K562 treated with DMSO at 1 percent for 48 hours (cell line): ENCODE data around the gene TOP2B. TPM values are rescaled to one million over a fixed set of nuclear protein-coding genes. Genes with fewer than 3 reads are reported as not detected.

Source experiments
- total RNA-seq: library from RNA; unstranded; fragments of 300-600 nt; gene quantifications from 2 replicates; pipeline ENCODE4 v1.2.3, GENCODE V29; 2022; ENCODE audit warnings: low replicate concordance; ENCODE audit errors: extremely low read depth

The TOP2B gene, protein sequence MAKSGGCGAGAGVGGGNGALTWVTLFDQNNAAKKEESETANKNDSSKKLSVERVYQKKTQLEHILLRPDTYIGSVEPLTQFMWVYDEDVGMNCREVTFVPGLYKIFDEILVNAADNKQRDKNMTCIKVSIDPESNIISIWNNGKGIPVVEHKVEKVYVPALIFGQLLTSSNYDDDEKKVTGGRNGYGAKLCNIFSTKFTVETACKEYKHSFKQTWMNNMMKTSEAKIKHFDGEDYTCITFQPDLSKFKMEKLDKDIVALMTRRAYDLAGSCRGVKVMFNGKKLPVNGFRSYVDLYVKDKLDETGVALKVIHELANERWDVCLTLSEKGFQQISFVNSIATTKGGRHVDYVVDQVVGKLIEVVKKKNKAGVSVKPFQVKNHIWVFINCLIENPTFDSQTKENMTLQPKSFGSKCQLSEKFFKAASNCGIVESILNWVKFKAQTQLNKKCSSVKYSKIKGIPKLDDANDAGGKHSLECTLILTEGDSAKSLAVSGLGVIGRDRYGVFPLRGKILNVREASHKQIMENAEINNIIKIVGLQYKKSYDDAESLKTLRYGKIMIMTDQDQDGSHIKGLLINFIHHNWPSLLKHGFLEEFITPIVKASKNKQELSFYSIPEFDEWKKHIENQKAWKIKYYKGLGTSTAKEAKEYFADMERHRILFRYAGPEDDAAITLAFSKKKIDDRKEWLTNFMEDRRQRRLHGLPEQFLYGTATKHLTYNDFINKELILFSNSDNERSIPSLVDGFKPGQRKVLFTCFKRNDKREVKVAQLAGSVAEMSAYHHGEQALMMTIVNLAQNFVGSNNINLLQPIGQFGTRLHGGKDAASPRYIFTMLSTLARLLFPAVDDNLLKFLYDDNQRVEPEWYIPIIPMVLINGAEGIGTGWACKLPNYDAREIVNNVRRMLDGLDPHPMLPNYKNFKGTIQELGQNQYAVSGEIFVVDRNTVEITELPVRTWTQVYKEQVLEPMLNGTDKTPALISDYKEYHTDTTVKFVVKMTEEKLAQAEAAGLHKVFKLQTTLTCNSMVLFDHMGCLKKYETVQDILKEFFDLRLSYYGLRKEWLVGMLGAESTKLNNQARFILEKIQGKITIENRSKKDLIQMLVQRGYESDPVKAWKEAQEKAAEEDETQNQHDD (N-terminal part only)
- not detected in 2 replicates for total RNA-seq

DNA sequence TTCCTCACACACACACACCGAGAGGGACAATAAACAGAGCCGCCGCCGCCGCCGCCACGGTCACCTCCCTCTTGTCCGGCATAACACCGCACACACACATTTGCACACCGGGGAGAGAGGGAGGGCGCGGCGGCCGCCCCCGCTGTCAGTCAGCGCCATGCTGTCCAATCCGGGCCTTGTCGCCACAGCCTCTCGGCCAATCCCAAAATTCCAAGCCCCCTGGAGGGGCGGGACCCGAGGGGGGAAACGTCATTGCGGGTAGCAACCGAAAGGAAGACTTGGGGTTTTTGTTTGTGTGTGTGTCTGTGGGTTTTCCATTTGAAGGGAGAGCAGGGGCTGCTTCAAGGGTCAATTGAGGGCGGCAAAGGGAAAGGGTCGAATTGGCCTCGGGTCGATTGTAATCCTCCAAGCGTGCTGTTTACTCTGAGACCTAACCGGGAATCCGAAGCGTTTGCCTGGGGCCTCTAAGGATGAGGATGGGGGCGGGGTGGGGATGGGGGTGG is at the start of gene TOP2B:
TOP2B (minus strand) TSS at position 96 of the 503 bp plus-strand sequence. CDS start 610 bp downstream, outside the sequence.

Other genes starting within 250 kb of the TOP2B start
- gene RARB, start 236.6 kb downstream of the TOP2B start, total RNA-seq, result not detected in 2 replicates
- gene NGLY1, start 118.5 kb upstream of the TOP2B start, total RNA-seq, result not detected in 2 replicates
- not detected in 2 replicates for gene OXSM, start 125.2 kb upstream of the TOP2B start, total RNA-seq